ENCODE data around the gene KCNIP4. TPM values are rescaled to one million over a fixed set of nuclear protein-coding genes. Genes with fewer than 3 reads are reported as not detected.

KCNIP4 gene
- polyA plus RNA-seq, 1 donor (not counting 4 experiments of a cell fraction or from before 2014, with no cell fraction given): 0.07 TPM

GRCh38 chr4:21872101-21872500, 76.5 kb downstream of the KCNIP4 start:
- H3K9me1 ChIP-seq (ENCODE audit: control insufficient read depth, extremely low read depth, insufficient read depth, low read length): no peaks in the 10 kb centered on the region
- no peaks in the 10 kb centered on the region for H4K20me1 ChIP-seq (ENCODE audit: control insufficient read depth, extremely low read depth, insufficient read depth, low read length)
- H3K9ac ChIP-seq (ENCODE audit: control insufficient read depth, extremely low read depth, insufficient read depth, low read length): no peak overlapping the region
- FAIRE-seq (no peak), DNase-seq (ENCODE audit: low read depth, low spot score) (no peak)
- H3K79me2 ChIP-seq (ENCODE audit: control insufficient read depth, insufficient read depth, low read length): no peaks in the 10 kb centered on the region
- H3K4me1 ChIP-seq (ENCODE audit: control insufficient read depth, extremely low read depth, insufficient read depth, low read length): peaks cover 4% of the 10 kb centered on the region
- no peak overlapping the region for H3K4me3 ChIP-seq (ENCODE audit: control insufficient read depth in 2 of 3, extremely low read depth in 1 of 3, insufficient read depth in 2 of 3, low read depth in 1 of 3, low read length in 3 of 3)
- H3K4me2 ChIP-seq (ENCODE audit: control insufficient read depth, extremely low read depth, insufficient read depth, low read depth, low read length): no peak overlapping the region
- H2AFZ ChIP-seq (ENCODE audit: control insufficient read depth, low read length): no peak overlapping the region
- H3K27me3 ChIP-seq (ENCODE audit: control insufficient read depth, extremely low read depth, insufficient read depth, low read length): no peaks in the 10 kb centered on the region
- TF ChIP-seq EZH2 (IDR thresholded peaks at IDR 0.05; ENCODE audit: low read length): no peak
- TF ChIP-seq CTCF (optimal IDR thresholded peaks at IDR 0.05 in 1 of 3, IDR thresholded peaks at IDR 0.05 in 1 of 3, conservative IDR thresholded peaks at IDR 0.05 in 1 of 3; ENCODE audit: extremely low read depth in 1 of 3, insufficient read depth in 2 of 3, low read length in 3 of 3): no peak
- dilution Hi-C loops (cut with MboI; ENCODE audit: extremely low pct_ligation_motif_present, low sequenced_read_pairs): no loop called here
- H3K9me3 ChIP-seq (ENCODE audit: control insufficient read depth, low read depth, low read length): no peaks in the 10 kb centered on the region
- no peak overlapping the region for H3K27ac ChIP-seq (ENCODE audit: control insufficient read depth, insufficient read depth, low read length)
- no peaks in the 10 kb centered on the region for H3K36me3 ChIP-seq (ENCODE audit: control insufficient read depth in 2 of 2, extremely low read depth in 1 of 2, insufficient read depth in 2 of 2, low read length in 2 of 2)

DNA sequence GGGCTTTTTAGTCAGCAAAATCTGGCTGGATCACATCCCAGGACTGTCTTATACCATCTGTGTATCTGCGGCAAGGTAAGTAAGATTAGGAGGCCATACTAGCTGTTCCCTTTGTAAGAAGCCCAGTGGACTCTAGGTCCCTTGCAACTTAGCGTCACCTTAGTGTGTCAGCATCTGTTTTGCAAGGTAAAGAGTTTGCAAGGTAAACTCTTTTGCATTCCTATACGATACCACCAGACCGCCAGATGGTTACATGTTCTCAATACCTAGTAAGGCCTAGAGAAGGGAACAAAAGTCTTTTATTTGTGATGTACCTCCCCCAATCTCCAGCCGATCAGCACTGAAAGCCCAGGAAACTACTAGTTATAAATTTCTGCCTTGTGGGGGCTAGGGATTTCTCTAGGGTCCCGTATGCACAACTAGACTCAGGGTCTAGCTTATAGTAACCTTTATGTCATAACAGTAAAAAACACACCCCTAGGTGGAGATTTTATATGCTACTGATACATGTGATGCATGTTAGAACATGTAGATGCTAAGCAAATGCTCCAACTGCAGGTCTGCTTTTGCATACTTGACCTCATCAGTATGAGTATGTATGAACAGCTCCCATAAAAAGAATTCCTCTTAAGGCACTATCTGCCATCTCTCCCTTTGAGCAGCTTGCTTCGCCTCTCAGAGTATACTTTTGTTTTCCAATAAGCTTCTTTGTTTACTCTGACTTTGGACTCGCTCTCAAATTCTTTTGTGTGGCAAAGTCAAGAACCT, 78.4 kb downstream of the KCNIP4 start:
- H3K27me3 ChIP-seq (ENCODE audit: control insufficient read depth, extremely low read depth, insufficient read depth, low read length): no peaks in the 10 kb centered on the region

More for the DNA sequence above, 78.4 kb downstream of the KCNIP4 start:
- Histone ChIP-seq H3K4me3 (ENCODE audit: control insufficient read depth in 2 of 3, extremely low read depth in 1 of 3, insufficient read depth in 2 of 3, low read depth in 1 of 3, low read length in 3 of 3) (no peak overlapping the region), H3K4me2 (ENCODE audit: control insufficient read depth, extremely low read depth, insufficient read depth, low read depth, low read length) (no peak overlapping the region), H3K9me3 (ENCODE audit: control insufficient read depth, low read depth, low read length) (no peaks in the 10 kb centered on the region), H2AFZ (ENCODE audit: control insufficient read depth, low read length) (no peak overlapping the region), H4K20me1 (ENCODE audit: control insufficient read depth, extremely low read depth, insufficient read depth, low read length) (no peaks in the 10 kb centered on the region), H3K4me1 (ENCODE audit: control insufficient read depth, extremely low read depth, insufficient read depth, low read length) (peaks cover 4% of the 10 kb centered on the region), H3K79me2 (ENCODE audit: control insufficient read depth, insufficient read depth, low read length) (no peaks in the 10 kb centered on the region), H3K9ac (ENCODE audit: control insufficient read depth, extremely low read depth, insufficient read depth, low read length) (no peak overlapping the region), H3K9me1 (ENCODE audit: control insufficient read depth, extremely low read depth, insufficient read depth, low read length) (no peaks in the 10 kb centered on the region), H3K27ac (ENCODE audit: control insufficient read depth, insufficient read depth, low read length) (no peak overlapping the region), H3K36me3 (ENCODE audit: control insufficient read depth in 2 of 2, extremely low read depth in 1 of 2, insufficient read depth in 2 of 2, low read length in 2 of 2) (no peaks in the 10 kb centered on the region)
- FAIRE-seq: no peak
- TF ChIP-seq EZH2 (IDR thresholded peaks at IDR 0.05; ENCODE audit: low read length): no peak
- no peak for TF ChIP-seq CTCF (optimal IDR thresholded peaks at IDR 0.05 in 1 of 3, IDR thresholded peaks at IDR 0.05 in 1 of 3, conservative IDR thresholded peaks at IDR 0.05 in 1 of 3; ENCODE audit: extremely low read depth in 1 of 3, insufficient read depth in 2 of 3, low read length in 3 of 3)
- dilution Hi-C loops (cut with MboI; ENCODE audit: extremely low pct_ligation_motif_present, low sequenced_read_pairs): no loop called here
- peak; percentile 42 for DNase-seq (ENCODE audit: low read depth, low spot score)

All from keratinocyte (primary cell).